GM12874 (cell line): ENCODE data around the gene ABHD18.

Experiments
- CTCF ChIP-seq: IDR thresholded peaks from 2 replicates; pipeline ENCODE4 v1.5.1; 2011; ENCODE audit warnings: low read depth, mild to moderate bottlenecking, control low read depth, low read length, moderate library complexity; ENCODE audit not compliant: insufficient read depth

ABHD18 gene

GRCh38 chr4:127959794-127960193 lies 5.4 kb upstream of the ABHD18 start:
- TF ChIP-seq CTCF, result no peak

DNA sequence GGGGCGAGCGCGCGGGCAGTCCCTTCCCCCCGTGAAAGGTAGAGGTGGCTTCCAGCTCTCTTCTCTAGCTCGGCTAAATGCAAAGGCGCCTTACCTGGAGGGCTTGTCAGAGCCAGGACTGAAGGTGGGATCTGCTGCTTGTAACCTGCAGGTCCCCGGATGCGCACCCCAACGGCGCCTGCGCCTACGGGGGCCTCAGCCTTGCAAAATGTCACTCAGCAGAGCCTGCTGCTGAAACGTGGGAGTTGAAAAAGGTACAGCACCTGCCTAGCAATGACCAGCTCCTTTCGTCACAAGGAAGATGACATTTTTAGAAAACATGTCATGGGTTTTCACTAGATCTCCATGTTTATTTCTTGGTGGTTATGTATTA lies 583 bp downstream of the ABHD18 start:
- TF ChIP-seq CTCF, result no peak

DNA sequence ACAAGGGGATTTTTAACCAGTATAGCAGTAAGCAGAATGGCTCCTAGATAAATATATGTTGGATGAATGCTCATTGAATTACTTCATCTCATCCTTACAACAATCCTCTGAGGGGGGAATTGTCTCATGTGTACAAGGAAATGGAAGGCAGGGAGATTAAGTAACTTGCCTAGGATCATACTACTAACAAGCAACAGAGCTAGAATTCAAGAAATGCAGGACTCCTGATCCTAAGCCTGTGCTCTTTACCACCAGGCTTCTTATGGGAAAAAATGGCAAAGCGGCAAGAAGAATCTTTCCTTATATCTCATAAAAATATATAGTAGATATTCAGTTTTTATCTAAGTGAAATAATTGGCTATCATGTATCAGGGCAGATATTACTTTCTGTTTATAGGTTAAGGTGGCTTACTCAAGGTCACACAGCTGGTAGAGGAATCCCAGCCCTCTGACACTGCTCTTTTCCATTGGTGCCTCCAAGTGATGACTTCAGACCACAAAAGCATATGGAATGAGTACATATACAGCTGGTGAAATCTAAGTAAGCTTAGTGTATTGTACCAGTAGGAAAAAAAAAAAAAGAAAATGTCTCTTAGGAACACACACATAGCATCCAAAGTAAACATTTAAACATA lies 2.1 kb downstream of the ABHD18 start:
- no peak for TF ChIP-seq CTCF

DNA sequence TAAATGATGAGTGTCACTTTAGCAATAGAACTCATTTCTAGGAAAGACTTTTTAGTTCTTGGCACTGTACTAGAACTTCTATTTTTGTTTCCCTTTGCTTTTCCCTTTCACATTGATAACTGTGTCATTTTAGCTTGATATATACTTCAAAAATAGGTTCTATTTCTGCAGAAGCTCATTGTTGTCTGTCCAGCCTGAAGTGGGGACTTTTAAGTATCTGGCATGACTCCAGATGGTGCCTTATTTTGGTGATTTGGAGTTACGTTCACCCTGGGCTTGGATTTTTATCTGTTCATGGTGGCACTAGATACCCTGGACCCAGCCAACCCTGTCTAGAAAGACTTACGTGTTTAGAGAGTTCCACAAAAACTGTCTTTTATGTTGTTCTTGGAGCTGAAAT lies 3.4 kb downstream of the ABHD18 start:
- TF ChIP-seq CTCF, result no peak

DNA sequence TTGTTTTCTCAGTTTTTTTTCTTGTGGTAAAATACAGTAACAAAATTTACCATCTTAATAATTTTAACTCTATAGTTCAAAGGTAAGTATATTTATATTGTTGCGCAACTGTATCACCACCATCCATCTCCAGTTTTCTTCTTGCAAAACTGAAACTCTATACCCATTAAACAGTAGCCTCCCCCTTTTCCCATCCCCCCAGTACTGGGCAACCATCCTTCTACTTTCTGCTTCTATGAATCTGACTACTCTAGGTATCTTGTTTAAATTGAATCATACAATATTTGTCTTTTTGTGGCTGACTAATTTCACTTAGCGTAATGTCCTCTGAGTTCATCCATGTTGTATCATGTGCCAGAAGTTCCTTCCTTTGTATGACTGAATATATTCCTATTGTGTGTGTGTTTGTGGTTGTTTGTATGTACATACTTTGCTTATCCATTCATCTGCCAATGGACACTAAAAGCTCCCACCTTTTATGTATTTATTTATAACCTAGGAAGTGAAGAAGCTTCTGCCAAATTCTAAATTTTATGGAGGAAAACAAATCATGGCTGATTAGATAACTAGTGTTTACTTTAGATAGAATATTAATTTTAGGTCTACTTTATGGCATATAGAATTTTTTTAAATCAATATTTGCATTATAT lies 10.0 kb downstream of the ABHD18 start:
- TF ChIP-seq CTCF, result no peak

- TF ChIP-seq CTCF, result no peak
Observed at GRCh38 chr4:127978930-127979329, 13.7 kb downstream of the ABHD18 start.

- TF ChIP-seq CTCF, result no peak
Observed at GRCh38 chr4:127982445-127982844, 17.2 kb downstream of the ABHD18 start.

DNA sequence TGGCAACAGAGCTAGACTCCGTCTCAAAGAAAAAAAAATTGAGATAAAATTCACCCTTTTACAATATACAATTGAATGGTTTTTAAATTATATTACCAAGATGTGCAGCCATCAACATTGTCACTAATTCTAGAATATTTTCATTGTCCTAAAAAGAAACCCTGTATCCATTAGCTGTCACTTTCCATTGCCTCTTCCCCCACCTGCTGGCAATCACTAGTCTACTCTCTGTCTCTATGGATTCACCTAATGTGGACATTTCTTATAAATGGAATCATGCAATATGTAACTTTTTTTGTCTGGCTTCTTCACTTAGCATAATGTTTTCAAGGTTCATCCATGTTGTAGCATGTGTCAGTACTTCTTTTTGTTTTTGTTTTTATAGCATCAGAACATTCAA lies 20.8 kb downstream of the ABHD18 start:
- TF ChIP-seq CTCF, result no peak
